ENCODE measurements around the gene AKAP13. TPM values are rescaled to one million over a fixed set of nuclear protein-coding genes. Genes with fewer than 3 reads are reported as not detected.

AKAP13 gene
- total RNA-seq, 6 donors from 2014 or later: 329 to 1,278 (median 748) TPM

GRCh38 chr15:85539491-85539890, 159.1 kb downstream of the AKAP13 start:
- H3K9me3 ChIP-seq: no peaks in the 10 kb centered on the region
- no peaks in the 10 kb centered on the region for H3K27me3 ChIP-seq
- TF ChIP-seq POLR2AphosphoS5 (IDR thresholded peaks at IDR 0.05) (no peak), POLR2A (IDR thresholded peaks at IDR 0.05) (no peak), CTCF (IDR thresholded peaks at IDR 0.05) (no peak), EP300 (IDR thresholded peaks at IDR 0.05) (no peak)
- H3K36me3 ChIP-seq: peaks cover 0 to 9% (median 0%) of the 10 kb centered on the region in 4 donors
- peaks cover 41 to 49% (median 46%) of the 10 kb centered on the region in 4 donors for H3K4me1 ChIP-seq
- H3K27ac ChIP-seq: no peak overlapping the region
- no peak overlapping the region for H3K4me3 ChIP-seq
- DNase-seq (no peak), ATAC-seq (ENCODE audit: low FRiP score in 2 of 2) (no peak)

GRCh38 chr15:85540085-85540797, 159.8 kb downstream of the AKAP13 start:
- Histone ChIP-seq H3K4me3 (no peak overlapping the region), H3K27ac (no peak overlapping the region), H3K4me1 (peaks cover 37 to 47% (median 43%) of the 10 kb centered on the region in 4 donors), H3K36me3 (peaks cover 0 to 2% (median 0%) of the 10 kb centered on the region in 4 donors), H3K27me3 (no peaks in the 10 kb centered on the region), H3K9me3 (no peaks in the 10 kb centered on the region)
- no peak for DNase-seq
- ATAC-seq (ENCODE audit: low FRiP score in 2 of 2): no peak
- TF ChIP-seq CTCF (IDR thresholded peaks at IDR 0.05) (no peak), EP300 (IDR thresholded peaks at IDR 0.05) (no peak), POLR2A (IDR thresholded peaks at IDR 0.05) (no peak)
- WGBS, 2 donors: 92 to 95% methylated on average over 6 of the region's 6 CpGs

- H3K4me1 ChIP-seq: peaks cover 38 to 43% (median 41%) of the 10 kb centered on the region in 4 donors
- no peak overlapping the region for H3K4me3 ChIP-seq
- 65 to 67% methylated on average over 1 of the region's 1 CpG for WGBS, 2 donors
- DNase-seq (no peak), ATAC-seq (ENCODE audit: low FRiP score in 2 of 2) (no peak)
- H3K36me3 ChIP-seq: no peaks in the 10 kb centered on the region
- H3K27ac ChIP-seq: peak overlapping the region in 1 of 4 donors; percentile 83
- H3K27me3 ChIP-seq: no peaks in the 10 kb centered on the region
- TF ChIP-seq CTCF (IDR thresholded peaks at IDR 0.05) (no peak), EP300 (IDR thresholded peaks at IDR 0.05) (no peak), POLR2A (IDR thresholded peaks at IDR 0.05) (no peak), POLR2AphosphoS5 (IDR thresholded peaks at IDR 0.05) (no peak)
- H3K9me3 ChIP-seq: no peaks in the 10 kb centered on the region
These were observed 161.3 kb downstream of the AKAP13 start for GRCh38 chr15:85541744-85542143.

- no peak for TF ChIP-seq EP300 (IDR thresholded peaks at IDR 0.05)
- Histone ChIP-seq H3K27me3 (no peaks in the 10 kb centered on the region), H3K4me3 (no peak overlapping the region), H3K27ac (peak overlapping the region; percentile 76 to 87 (median 84)), H3K9me3 (no peaks in the 10 kb centered on the region), H3K4me1 (peaks cover 38 to 48% (median 46%) of the 10 kb centered on the region in 4 donors), H3K36me3 (no peaks in the 10 kb centered on the region)
- 81 to 86% methylated on average over 3 of the region's 3 CpGs for WGBS, 2 donors
- DNase-seq (no peak), ATAC-seq (ENCODE audit: low FRiP score in 2 of 2) (no peak)
These were observed 162.1 kb downstream of the AKAP13 start for GRCh38 chr15:85542488-85542887.

- Histone ChIP-seq H3K4me3 (peak overlapping the region in 1 of 4 donors; percentile 42), H3K9me3 (no peaks in the 10 kb centered on the region), H3K27ac (peak overlapping the region; percentile 76 to 87 (median 84)), H3K27me3 (no peaks in the 10 kb centered on the region), H3K4me1 (peaks cover 42 to 52% (median 50%) of the 10 kb centered on the region in 4 donors), H3K36me3 (no peaks in the 10 kb centered on the region)
- 23 to 37% methylated on average over 3 of the region's 3 CpGs for WGBS, 2 donors
- no peak for ATAC-seq (ENCODE audit: low FRiP score in 2 of 2)
- TF ChIP-seq CTCF (IDR thresholded peaks at IDR 0.05) (no peak), POLR2AphosphoS5 (IDR thresholded peaks at IDR 0.05) (no peak), POLR2A (IDR thresholded peaks at IDR 0.05) (no peak), EP300 (IDR thresholded peaks at IDR 0.05) (no peak)
- no peak for DNase-seq
These were observed 162.5 kb downstream of the AKAP13 start for GRCh38 chr15:85542895-85543331.
